Lower leg skin (tissue), 4 donors: Measurements from ENCODE around the gene BBS9. TPM values are rescaled to one million over a fixed set of nuclear protein-coding genes. Genes with fewer than 3 reads are reported as not detected.

Experiments
- DNase-seq, 2 donors: peaks; one replicate each; pipeline ENCODE4 v3.0.0-alpha.2; 2019; ENCODE audit warnings: low spot score in 2 of 2
- H3K4me3 ChIP-seq: fragments of 200-600 bp; sonication (generic); 2 replicates; pipeline ENCODE4 v1.5.1; 2017; ENCODE audit warnings: mild to moderate bottlenecking, low read depth; ENCODE audit not compliant: poor library complexity, severe bottlenecking
- CTCF ChIP-seq, 3 donors: fragments of 450-650 bp; IDR thresholded peaks; one replicate each; pipeline ENCODE4 v1.5.1; 2016; ENCODE audit warnings: antibody characterized with exemption in 3 of 3, mild to moderate bottlenecking in 3 of 3, moderate library complexity in 2 of 3
- POLR2A ChIP-seq, 2 donors: fragments of 450-650 bp; IDR thresholded peaks; one replicate each; pipeline ENCODE4 v1.6.1; 2016 to 2017; ENCODE audit warnings: antibody characterized with exemption in 2 of 2, mild to moderate bottlenecking in 1 of 2, moderate library complexity in 1 of 2
- WGBS, 2 donors: methylation state at CpG; one replicate each; pipeline ENCODE4 v1.1.5; 2018; 5-methylcytosine and 5-hydroxymethylcytosine counted together
- intact Hi-C: fragments of 100-400 bp; cut with DNase I; formaldehyde crosslinking; loops from one replicate; pipeline ENCODE4 v1.15.0; 2023; ENCODE audit warnings: low total_unique reads
- total RNA-seq, 4 donors: library from RNA; depleted of rRNA; stranded (reverse); fragments of >200 nt; gene quantifications; one replicate each; pipeline ENCODE4 v1.1.0, GENCODE V29; 2016

Gene BBS9
- total RNA-seq, 4 donors from 2014 or later = 10.1 to 25.1 (median 11.2) TPM

- no peak overlapping the region for H3K4me3 ChIP-seq
- intact Hi-C loops = no loop called here
- 77 to 100% methylated on average over 1 of the region's 1 CpG for WGBS, 2 donors
- DNase-seq = no peak
- no peak for TF ChIP-seq POLR2A (IDR thresholded peaks at IDR 0.05)
- no peak for TF ChIP-seq CTCF (IDR thresholded peaks at IDR 0.05)
Measured at GRCh38 chr7:33578166-33578565, 448.8 kb downstream of the BBS9 start.

DNA sequence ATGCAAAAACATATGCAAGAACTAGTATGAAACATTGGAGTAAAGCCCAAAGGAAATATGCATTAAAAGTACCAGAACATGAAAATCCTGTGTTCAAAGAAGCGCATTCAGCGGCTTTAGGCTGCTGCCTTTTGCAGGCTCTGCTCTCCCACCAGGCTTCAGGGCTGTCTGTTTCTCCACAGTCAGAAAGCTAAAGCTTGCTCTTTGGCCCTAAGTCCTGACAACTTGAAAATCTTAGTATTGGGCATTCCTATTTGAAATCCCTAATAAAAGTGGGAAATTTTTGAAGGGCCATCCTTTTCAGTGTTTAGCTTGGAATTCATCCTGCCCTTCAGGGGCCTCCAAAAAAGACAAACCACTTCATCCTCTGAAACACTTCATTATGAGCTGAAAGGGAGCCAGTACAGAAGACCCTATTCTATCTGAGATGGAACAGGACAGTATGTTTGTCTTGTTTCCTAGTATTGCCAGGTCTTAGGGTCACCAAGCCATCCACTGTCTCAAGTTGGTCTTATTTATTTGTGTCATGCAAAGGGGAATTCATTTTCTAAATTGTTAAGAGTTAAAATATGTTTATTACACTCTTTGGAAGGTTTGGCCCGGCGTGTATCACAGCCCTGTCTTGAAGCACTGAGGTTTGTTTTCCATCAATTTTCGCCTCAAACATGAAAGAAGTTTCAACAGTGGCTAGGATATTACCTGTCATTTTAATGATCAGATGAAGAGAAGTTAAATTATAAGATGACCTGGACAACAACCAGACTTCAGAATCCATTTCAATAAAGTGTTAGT is 449.7 kb downstream of the BBS9 start:
- TF ChIP-seq POLR2A (IDR thresholded peaks at IDR 0.05) = no peak
- intact Hi-C loops = no loop called here
- WGBS, 2 donors = 95 to 97% methylated on average over 5 of the region's 5 CpGs
- no peak overlapping the region for H3K4me3 ChIP-seq
- no peak for DNase-seq

GRCh38 chr7:33579673-33579960 is 450.3 kb downstream of the BBS9 start:
- intact Hi-C loops = no loop called here
- no peak overlapping the region for H3K4me3 ChIP-seq
- DNase-seq = no peak
- TF ChIP-seq POLR2A (IDR thresholded peaks at IDR 0.05) = no peak
- TF ChIP-seq CTCF (IDR thresholded peaks at IDR 0.05) = no peak

- H3K4me3 ChIP-seq = no peak overlapping the region
- 67 to 81% methylated on average over 3 of the region's 3 CpGs for WGBS, 2 donors
- intact Hi-C loops = no loop called here
- TF ChIP-seq POLR2A (IDR thresholded peaks at IDR 0.05) (no peak), CTCF (IDR thresholded peaks at IDR 0.05) (no peak)
- no peak for DNase-seq
Measured at GRCh38 chr7:33581236-33581635, 451.9 kb downstream of the BBS9 start.

DNA sequence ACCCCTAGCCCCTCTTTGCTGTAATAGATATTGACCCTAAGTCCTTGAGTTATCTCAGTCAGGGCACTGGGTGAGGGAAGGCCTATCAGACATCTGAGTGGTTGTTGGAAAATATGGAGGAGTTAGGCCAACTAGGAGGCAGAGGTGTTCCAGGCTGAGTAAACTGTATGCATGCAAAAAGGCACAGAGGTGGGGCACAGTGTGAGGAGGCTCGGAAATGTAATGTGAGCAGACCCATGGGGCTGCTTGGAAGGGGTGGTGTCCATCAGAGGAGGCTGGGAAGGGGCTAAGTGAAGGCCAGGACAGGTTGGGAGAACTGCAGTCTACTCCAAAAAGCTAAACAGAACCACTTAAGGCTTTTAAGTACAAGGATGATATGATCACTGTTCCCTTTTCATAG is 452.7 kb downstream of the BBS9 start:
- WGBS, 2 donors = 93 to 100% methylated on average over 1 of the region's 1 CpG
- no peak overlapping the region for H3K4me3 ChIP-seq
- intact Hi-C loops = no loop called here
- DNase-seq = no peak
- no peak for TF ChIP-seq POLR2A (IDR thresholded peaks at IDR 0.05)
- no peak for TF ChIP-seq CTCF (IDR thresholded peaks at IDR 0.05)

GRCh38 chr7:33582533-33582932 is 453.2 kb downstream of the BBS9 start:
- 94 to 100% methylated on average over 1 of the region's 1 CpG for WGBS, 2 donors
- no peak for DNase-seq
- TF ChIP-seq CTCF (IDR thresholded peaks at IDR 0.05) (no peak), POLR2A (IDR thresholded peaks at IDR 0.05) (no peak)
- intact Hi-C loops = no loop called here
- H3K4me3 ChIP-seq = no peak overlapping the region
